ENCODE measurements around the gene IL34. TPM values are rescaled to one million over a fixed set of nuclear protein-coding genes. Genes with fewer than 3 reads are reported as not detected.

IL34 gene
- total RNA-seq, 2 donors from 2014 or later, result 0.39 to 2.2 TPM

DNA sequence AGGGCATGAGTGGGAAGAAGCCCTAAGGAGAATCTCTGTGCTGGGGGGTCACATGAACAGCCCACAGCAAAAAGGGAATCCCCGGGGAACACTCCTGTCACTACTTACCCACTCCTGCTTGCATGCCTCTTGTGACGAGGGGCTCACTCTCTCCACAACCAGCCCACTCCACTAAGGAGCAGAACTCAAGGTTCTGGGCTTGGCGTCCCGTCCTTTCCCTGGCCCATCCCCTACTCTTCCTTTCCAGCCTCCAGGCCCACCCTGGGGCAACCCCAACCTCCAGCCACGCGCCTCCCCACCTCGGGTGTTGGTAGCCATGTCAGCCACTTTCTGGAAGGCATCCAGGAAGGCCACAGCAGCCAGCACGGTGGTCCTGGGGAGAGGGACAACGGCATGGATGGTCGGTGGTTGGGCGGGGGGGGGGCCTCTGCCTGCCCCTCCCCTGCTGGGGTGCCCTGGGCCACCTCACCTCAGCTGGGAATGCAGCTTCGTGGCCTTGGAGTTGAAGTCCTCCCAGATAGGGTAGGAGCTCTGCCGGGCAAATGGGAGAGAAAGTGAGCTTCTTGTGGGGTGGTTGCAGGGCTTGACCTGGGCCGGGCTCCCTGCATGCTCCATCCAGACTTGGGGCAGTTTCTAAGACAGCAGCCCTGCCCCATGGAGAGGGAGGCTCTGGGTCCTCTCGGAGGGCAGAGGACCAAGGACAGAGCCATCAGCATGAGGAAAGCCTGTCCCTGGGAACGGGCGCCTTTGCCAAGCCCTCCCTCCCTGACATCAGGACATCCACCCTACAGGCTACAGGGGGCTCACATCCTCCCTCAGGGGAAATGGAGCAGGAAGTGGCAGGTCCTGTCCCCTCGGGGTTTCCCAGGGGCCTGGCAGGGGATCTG, 34.4 kb downstream of the IL34 start:
- Histone ChIP-seq H3K27me3 (no peaks in the 10 kb centered on the region), H3K9me3 (no peaks in the 10 kb centered on the region), H3K36me3 (peaks cover 40% of the 10 kb centered on the region), H3K4me1 (peaks cover 0 to 52% of the 10 kb centered on the region in 2 donors), H3K4me3 (no peak overlapping the region), H3K27ac (peak overlapping the region; percentile 40 to 82)
- TF ChIP-seq CTCF (IDR thresholded peaks at IDR 0.05), result no peak
- no peak for DNase-seq (ENCODE audit: low spot score)

GRCh38 chr16:70681382-70682238, 35.3 kb downstream of the IL34 start:
- TF ChIP-seq CTCF (IDR thresholded peaks at IDR 0.05), result no peak
- DNase-seq (ENCODE audit: low spot score), result no peak
- Histone ChIP-seq H3K27ac (peak overlapping the region; percentile 40 to 82), H3K4me1 (peaks cover 0 to 57% of the 10 kb centered on the region in 2 donors), H3K36me3 (peaks cover 32% of the 10 kb centered on the region), H3K9me3 (no peaks in the 10 kb centered on the region), H3K4me3 (no peak overlapping the region), H3K27me3 (no peaks in the 10 kb centered on the region)

DNA sequence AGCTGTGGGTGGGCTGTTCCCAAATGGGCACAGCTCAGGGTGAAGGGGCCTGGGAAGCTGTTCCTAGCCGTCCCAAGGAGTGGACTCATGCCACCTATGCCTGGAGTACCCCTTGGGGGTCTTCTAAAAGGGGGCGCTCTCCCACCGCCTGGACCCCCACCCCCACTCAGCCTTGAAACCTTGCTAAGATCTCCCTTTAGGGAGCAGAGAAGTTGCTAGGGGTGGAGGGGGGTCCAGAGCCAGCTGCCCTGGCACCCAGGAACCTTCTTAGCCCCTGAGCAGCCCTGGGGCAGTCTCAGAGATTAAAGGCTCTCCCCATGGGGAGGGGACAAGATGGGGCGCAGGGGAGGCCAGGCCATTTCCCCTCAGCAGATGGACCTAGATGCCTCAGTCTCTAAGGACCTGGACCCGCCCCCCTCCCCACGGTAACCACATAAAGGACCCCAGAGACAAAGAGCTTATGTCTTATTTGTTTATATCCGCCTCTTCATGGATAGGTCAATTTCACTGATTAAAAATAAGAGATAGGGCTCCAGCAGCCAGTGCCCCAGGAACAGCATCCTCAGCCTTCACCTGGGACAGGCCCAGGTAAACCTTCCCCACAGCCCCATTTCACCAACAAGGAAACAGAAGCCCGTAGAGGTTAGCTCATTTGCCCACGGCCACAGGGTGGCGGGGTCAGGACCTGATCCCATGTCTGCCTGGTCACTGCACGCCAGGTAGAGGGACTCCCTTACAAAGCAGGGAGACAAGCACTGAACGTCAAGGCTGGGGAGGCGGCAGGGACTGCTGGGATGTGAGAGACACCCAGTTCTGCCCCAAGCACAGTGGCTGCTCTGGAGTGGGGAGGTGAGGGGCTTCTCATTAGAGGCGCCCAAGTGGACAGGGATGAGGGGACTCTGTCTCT, 36.1 kb downstream of the IL34 start:
- no peak overlapping the region for H3K4me3 ChIP-seq
- no peak for TF ChIP-seq CTCF (IDR thresholded peaks at IDR 0.05)
- no peaks in the 10 kb centered on the region for H3K9me3 ChIP-seq
- H3K27ac ChIP-seq, result peak overlapping the region in 1 of 2 donors; percentile 82
- no peaks in the 10 kb centered on the region for H3K27me3 ChIP-seq
- H3K36me3 ChIP-seq, result peaks cover 23% of the 10 kb centered on the region
- no peak for DNase-seq (ENCODE audit: low spot score)
- peaks cover 0 to 66% of the 10 kb centered on the region in 2 donors for H3K4me1 ChIP-seq

- Histone ChIP-seq H3K27me3 (no peaks in the 10 kb centered on the region), H3K9me3 (no peaks in the 10 kb centered on the region), H3K4me3 (no peak overlapping the region), H3K4me1 (peaks cover 0 to 75% of the 10 kb centered on the region in 2 donors), H3K27ac (peak overlapping the region; percentile 29 to 82), H3K36me3 (peaks cover 14% of the 10 kb centered on the region)
- DNase-seq (ENCODE audit: low spot score), result no peak
- TF ChIP-seq CTCF (IDR thresholded peaks at IDR 0.05), result no peak
Observed at GRCh38 chr16:70683146-70683944, 37.0 kb downstream of the IL34 start.
